ENCODE results near the gene FGR.

The FGR gene

GRCh38 chr1:27590917-27591508, 44.0 kb downstream of the FGR start:
- no peaks in the 10 kb centered on the region for H3K36me3 ChIP-seq (ENCODE audit: low read length)
- no peak overlapping the region for H3K4me2 ChIP-seq (ENCODE audit: low read depth, low read length, poor library complexity, severe bottlenecking)
- no peak overlapping the region for H3K9ac ChIP-seq (ENCODE audit: low read length)
- TF ChIP-seq CTCF (IDR thresholded peaks at IDR 0.05; ENCODE audit: insufficient read depth, low read length, poor library complexity, severe bottlenecking): no peak
- TF ChIP-seq EZH2phosphoT487 (conservative IDR thresholded peaks at IDR 0.05; ENCODE audit: low read length): no peak
- no peaks in the 10 kb centered on the region for H3F3A ChIP-seq (ENCODE audit: insufficient read depth)
- no peaks in the 10 kb centered on the region for H3K9me2 ChIP-seq (replicated peaks; ENCODE audit: insufficient read depth, low read length)
- no peak overlapping the region for H3K4me3 ChIP-seq (ENCODE audit: insufficient read depth, low read length, poor library complexity, severe bottlenecking)
- H3K27ac ChIP-seq (ENCODE audit: low read depth, low read length): no peak overlapping the region
- no peaks in the 10 kb centered on the region for H3K9me3 ChIP-seq (ENCODE audit: insufficient read depth, low read length)
- H3K27me3 ChIP-seq (ENCODE audit: low read length): no peaks in the 10 kb centered on the region
- no peak overlapping the region for H2AFZ ChIP-seq (ENCODE audit: low read depth, low read length, severe bottlenecking)
- H4K20me1 ChIP-seq (ENCODE audit: low read depth, low read length): no peaks in the 10 kb centered on the region; the same call in 1 of the 2 replicates
- H3K79me2 ChIP-seq (ENCODE audit: insufficient read depth, low read length): no peaks in the 10 kb centered on the region

DNA sequence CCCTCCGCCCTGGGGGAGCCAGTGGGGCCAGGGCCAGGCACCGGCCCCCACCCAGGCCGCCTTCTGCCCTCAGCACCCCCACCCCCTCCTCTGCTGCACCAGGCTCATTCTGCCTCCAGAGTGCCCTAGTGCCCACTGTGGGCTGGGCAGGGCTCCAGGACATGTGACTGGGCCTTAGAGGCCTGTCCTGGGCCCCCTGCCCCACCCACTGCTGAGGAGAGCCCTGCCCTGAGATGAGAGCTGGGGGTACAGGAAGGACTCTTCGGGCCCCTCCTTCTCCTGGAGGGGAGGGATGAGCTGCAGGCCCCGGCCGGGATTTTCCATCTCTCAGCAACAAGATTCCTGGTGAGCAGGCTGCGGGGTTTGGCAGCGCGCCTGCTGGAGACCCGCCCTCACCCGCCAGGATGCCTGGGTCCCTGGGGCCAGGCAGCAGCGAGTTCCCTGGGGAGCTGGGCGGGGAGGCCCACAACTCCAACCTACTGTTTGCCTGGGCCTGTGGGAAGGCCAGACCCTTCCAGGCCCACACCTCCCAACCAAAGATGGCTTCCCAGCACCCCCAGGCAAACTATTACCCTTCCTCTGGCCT, 45.1 kb downstream of the FGR start:
- no peak overlapping the region for H3K4me3 ChIP-seq (ENCODE audit: insufficient read depth, low read length, poor library complexity, severe bottlenecking)

DNA sequence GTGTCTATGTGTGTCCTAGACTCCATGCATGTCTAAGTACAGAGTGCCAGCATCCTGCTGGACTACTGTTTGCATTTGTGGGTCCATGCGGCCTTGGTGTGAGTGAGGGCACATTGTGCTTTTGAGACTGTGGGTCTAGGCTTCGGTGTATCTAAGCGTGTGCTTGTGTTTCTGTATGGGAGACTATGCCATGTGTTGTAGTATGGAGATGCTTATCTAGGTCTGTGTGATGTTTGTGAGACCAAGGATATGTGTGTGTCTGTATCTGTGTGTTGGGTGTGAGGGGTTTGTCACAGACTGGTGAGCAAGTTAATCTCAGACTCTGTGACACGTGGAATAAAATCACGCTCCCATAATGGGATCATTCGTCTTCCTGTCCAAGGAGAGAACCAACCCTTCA, 45.5 kb downstream of the FGR start:
- TF ChIP-seq EZH2phosphoT487 (conservative IDR thresholded peaks at IDR 0.05; ENCODE audit: low read length) (no peak), CTCF (IDR thresholded peaks at IDR 0.05; ENCODE audit: insufficient read depth, low read length, poor library complexity, severe bottlenecking) (no peak)
- no peak overlapping the region for H3K4me3 ChIP-seq (ENCODE audit: insufficient read depth, low read length, poor library complexity, severe bottlenecking)
- H3K79me2 ChIP-seq (ENCODE audit: insufficient read depth, low read length): no peaks in the 10 kb centered on the region
- no peak overlapping the region for H3K4me2 ChIP-seq (ENCODE audit: low read depth, low read length, poor library complexity, severe bottlenecking)
- H3F3A ChIP-seq (ENCODE audit: insufficient read depth): no peaks in the 10 kb centered on the region
- H3K27me3 ChIP-seq (ENCODE audit: low read length): no peaks in the 10 kb centered on the region
- no peaks in the 10 kb centered on the region for H3K36me3 ChIP-seq (ENCODE audit: low read length)
- H3K9me2 ChIP-seq (replicated peaks; ENCODE audit: insufficient read depth, low read length): no peaks in the 10 kb centered on the region
- H3K27ac ChIP-seq (ENCODE audit: low read depth, low read length): no peak overlapping the region
- no peak overlapping the region for H3K9ac ChIP-seq (ENCODE audit: low read length)
- no peaks in the 10 kb centered on the region for H4K20me1 ChIP-seq (ENCODE audit: low read depth, low read length)
- no peak overlapping the region for H2AFZ ChIP-seq (ENCODE audit: low read depth, low read length, severe bottlenecking)
- H3K9me3 ChIP-seq (ENCODE audit: insufficient read depth, low read length): no peaks in the 10 kb centered on the region

More for the DNA sequence above, 45.1 kb downstream of the FGR start:
- no peak overlapping the region for H3K4me2 ChIP-seq (ENCODE audit: low read depth, low read length, poor library complexity, severe bottlenecking)
- no peaks in the 10 kb centered on the region for H3K36me3 ChIP-seq (ENCODE audit: low read length)
- H3K9me2 ChIP-seq (replicated peaks; ENCODE audit: insufficient read depth, low read length): no peaks in the 10 kb centered on the region
- H4K20me1 ChIP-seq (ENCODE audit: low read depth, low read length): no peaks in the 10 kb centered on the region; the same call in 1 of the 2 replicates
- no peak overlapping the region for H2AFZ ChIP-seq (ENCODE audit: low read depth, low read length, severe bottlenecking)
- H3K79me2 ChIP-seq (ENCODE audit: insufficient read depth, low read length): no peaks in the 10 kb centered on the region
- no peak overlapping the region for H3K9ac ChIP-seq (ENCODE audit: low read length)
- no peaks in the 10 kb centered on the region for H3F3A ChIP-seq (ENCODE audit: insufficient read depth)
- H3K9me3 ChIP-seq (ENCODE audit: insufficient read depth, low read length): no peaks in the 10 kb centered on the region
- no peaks in the 10 kb centered on the region for H3K27me3 ChIP-seq (ENCODE audit: low read length)
- H3K27ac ChIP-seq (ENCODE audit: low read depth, low read length): no peak overlapping the region
- no peak for TF ChIP-seq CTCF (IDR thresholded peaks at IDR 0.05; ENCODE audit: insufficient read depth, low read length, poor library complexity, severe bottlenecking)
- no peak for TF ChIP-seq EZH2phosphoT487 (conservative IDR thresholded peaks at IDR 0.05; ENCODE audit: low read length)

Data from SU-DHL-6 (cell line).